HepG2 (cell line): ENCODE measurements around the gene FLYWCH1.

Source experiments
- BRCA1 ChIP-seq: sonication (generic); formaldehyde crosslinking; IDR thresholded peaks from 2 replicates; pipeline ENCODE4 v1.4.0; 2020; ENCODE audit warnings: missing genetic modification reagents
- FOXJ3 ChIP-seq: sonication (generic); formaldehyde crosslinking; IDR thresholded peaks from 2 replicates; pipeline ENCODE4 v1.4.0; 2020; ENCODE audit warnings: missing genetic modification reagents, mild to moderate bottlenecking, borderline replicate concordance
- GABPA ChIP-seq, 2 experiments: IDR thresholded peaks; 2 replicates each; pipeline ENCODE4 v1.6.1; 2011 to 2016; ENCODE audit warnings: low read depth in 2 of 2, low read length in 1 of 2, missing biosample characterization in 1 of 2, missing genetic modification characterization in 1 of 2
- IKZF1 ChIP-seq: fragments of 450-650 bp; IDR thresholded peaks from 2 replicates; pipeline ENCODE4 v1.7.1; 2016
- MAF1 ChIP-seq: sonication (generic); formaldehyde crosslinking; IDR thresholded peaks from 2 replicates; pipeline ENCODE4 v1.5.0; 2020; ENCODE audit warnings: missing genetic modification reagents, borderline replicate concordance
- POLR2A ChIP-seq, 2 experiments: IDR thresholded peaks; 2 replicates each; pipeline ENCODE4 v1.6.1; 2011; ENCODE audit warnings: low read depth in 2 of 2, low read length in 2 of 2, mild to moderate bottlenecking in 1 of 2, moderate library complexity in 1 of 2; ENCODE audit not compliant: insufficient read depth in 1 of 2
- RAD21 ChIP-seq: fragments of 450-650 bp; formaldehyde crosslinking; IDR thresholded peaks from 2 replicates; pipeline ENCODE4 v1.5.0; 2020; ENCODE audit warnings: mild to moderate bottlenecking
- SYNCRIP ChIP-seq: fragments of 200-400 bp; formaldehyde crosslinking; IDR thresholded peaks from 2 replicates; pipeline ENCODE4 v1.6.1; 2018; ENCODE audit warnings: mild to moderate bottlenecking, low read depth, low read length; ENCODE audit not compliant: insufficient read depth
- TSC22D2 ChIP-seq: sonication (generic); formaldehyde crosslinking; IDR thresholded peaks from 2 replicates; pipeline ENCODE4 v1.5.1; 2020; ENCODE audit warnings: missing genetic modification reagents, mild to moderate bottlenecking, borderline replicate concordance
- YY1 ChIP-seq: IDR thresholded peaks from 2 replicates; pipeline ENCODE4 v1.6.1; 2011; ENCODE audit warnings: low read length, low read depth, moderate library complexity, mild to moderate bottlenecking; ENCODE audit not compliant: insufficient read depth, insufficient replicate concordance
- TF ChIP-seq, protein P1 (sequence below): sonication (generic); formaldehyde crosslinking; IDR thresholded peaks from 2 replicates; pipeline ENCODE4 v1.5.0; 2020; ENCODE audit warnings: mild to moderate bottlenecking, missing genetic modification reagents, moderate library complexity
- TF ChIP-seq, protein P2 (sequence below): sonication (generic); formaldehyde crosslinking; IDR thresholded peaks from 2 replicates; pipeline ENCODE4 v1.5.0; 2020; ENCODE audit warnings: mild to moderate bottlenecking, missing genetic modification reagents
- TF ChIP-seq, protein P3 (sequence below): IDR thresholded peaks from 2 replicates; pipeline ENCODE4 v1.6.1; 2012; ENCODE audit warnings: inconsistent platforms

DNA sequence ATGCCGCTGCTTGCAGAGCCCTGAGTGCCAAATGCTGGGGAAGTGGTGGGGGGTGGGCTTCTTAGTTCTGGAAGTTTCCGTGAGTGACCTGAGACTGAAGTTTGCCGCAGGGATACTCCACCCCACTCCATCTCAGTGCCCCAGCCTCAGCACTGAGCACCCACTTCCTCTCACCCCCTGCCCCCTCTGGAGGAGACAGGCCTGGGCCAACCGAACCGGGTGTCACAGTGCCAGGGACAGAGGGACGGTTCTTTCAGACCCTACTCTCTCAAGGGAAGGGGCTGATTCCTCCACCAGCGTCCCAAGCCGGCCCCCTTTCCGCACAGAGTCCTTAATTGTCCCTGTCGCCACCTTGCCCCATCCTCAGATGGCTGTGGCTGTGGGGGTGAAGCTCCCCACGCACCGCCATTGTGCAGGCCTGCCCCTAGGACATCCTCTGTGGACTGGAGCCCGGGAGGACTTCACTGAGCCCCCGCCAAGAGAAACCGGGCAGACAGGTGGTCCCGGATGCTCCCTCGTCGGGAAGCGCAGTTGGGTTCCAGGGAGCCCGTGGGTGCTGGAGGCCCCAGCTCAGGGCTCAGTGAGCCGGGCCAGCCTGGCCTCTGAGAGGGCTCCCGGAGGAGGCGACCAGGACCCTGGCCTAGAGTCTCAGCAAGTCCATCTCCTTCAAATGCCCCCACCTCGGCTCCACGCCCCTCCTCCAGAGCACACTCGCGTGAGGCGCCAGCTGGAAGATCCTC lies 50.8 kb downstream of the FLYWCH1 start:
- TF ChIP-seq RAD21 (CRISPR knock-in tag) = no peak
- TF ChIP-seq FOXJ3 = no peak
- TF ChIP-seq, protein P1, sequence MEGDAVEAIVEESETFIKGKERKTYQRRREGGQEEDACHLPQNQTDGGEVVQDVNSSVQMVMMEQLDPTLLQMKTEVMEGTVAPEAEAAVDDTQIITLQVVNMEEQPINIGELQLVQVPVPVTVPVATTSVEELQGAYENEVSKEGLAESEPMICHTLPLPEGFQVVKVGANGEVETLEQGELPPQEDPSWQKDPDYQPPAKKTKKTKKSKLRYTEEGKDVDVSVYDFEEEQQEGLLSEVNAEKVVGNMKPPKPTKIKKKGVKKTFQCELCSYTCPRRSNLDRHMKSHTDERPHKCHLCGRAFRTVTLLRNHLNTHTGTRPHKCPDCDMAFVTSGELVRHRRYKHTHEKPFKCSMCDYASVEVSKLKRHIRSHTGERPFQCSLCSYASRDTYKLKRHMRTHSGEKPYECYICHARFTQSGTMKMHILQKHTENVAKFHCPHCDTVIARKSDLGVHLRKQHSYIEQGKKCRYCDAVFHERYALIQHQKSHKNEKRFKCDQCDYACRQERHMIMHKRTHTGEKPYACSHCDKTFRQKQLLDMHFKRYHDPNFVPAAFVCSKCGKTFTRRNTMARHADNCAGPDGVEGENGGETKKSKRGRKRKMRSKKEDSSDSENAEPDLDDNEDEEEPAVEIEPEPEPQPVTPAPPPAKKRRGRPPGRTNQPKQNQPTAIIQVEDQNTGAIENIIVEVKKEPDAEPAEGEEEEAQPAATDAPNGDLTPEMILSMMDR (CRISPR knock-in tag) = no peak
- no peak for TF ChIP-seq BRCA1
- no peak for TF ChIP-seq POLR2A (IDR thresholded peaks at IDR 0.05; ENCODE audit: insufficient read depth in 1 of 2, low read depth in 2 of 2, low read length in 2 of 2)
- TF ChIP-seq SYNCRIP = no peak
- TF ChIP-seq, protein P2, sequence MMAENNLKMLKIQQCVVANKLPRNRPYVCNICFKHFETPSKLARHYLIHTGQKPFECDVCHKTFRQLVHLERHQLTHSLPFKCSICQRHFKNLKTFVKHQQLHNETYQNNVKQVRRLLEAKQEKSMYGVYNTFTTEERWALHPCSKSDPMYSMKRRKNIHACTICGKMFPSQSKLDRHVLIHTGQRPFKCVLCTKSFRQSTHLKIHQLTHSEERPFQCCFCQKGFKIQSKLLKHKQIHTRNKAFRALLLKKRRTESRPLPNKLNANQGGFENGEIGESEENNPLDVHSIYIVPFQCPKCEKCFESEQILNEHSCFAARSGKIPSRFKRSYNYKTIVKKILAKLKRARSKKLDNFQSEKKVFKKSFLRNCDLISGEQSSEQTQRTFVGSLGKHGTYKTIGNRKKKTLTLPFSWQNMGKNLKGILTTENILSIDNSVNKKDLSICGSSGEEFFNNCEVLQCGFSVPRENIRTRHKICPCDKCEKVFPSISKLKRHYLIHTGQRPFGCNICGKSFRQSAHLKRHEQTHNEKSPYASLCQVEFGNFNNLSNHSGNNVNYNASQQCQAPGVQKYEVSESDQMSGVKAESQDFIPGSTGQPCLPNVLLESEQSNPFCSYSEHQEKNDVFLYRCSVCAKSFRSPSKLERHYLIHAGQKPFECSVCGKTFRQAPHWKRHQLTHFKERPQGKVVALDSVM (CRISPR knock-in tag) = no peak
- no peak for TF ChIP-seq MAF1 (CRISPR knock-in tag)
- no peak for TF ChIP-seq GABPA (IDR thresholded peaks at IDR 0.05; ENCODE audit: low read depth, low read length)
- no peak for TF ChIP-seq GABPA (CRISPR knock-in tag; IDR thresholded peaks at IDR 0.05; ENCODE audit: low read depth)
- no peak for TF ChIP-seq TSC22D2 (CRISPR knock-in tag)
- TF ChIP-seq, protein P3, sequence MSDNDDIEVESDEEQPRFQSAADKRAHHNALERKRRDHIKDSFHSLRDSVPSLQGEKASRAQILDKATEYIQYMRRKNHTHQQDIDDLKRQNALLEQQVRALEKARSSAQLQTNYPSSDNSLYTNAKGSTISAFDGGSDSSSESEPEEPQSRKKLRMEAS = no peak
- no peak for TF ChIP-seq YY1
- no peak for TF ChIP-seq IKZF1
